HG03108 (cell line): ENCODE measurements around the gene GRWD1.

ENCODE experiments used
- ATAC-seq: cut with Tn5 transposase; IDR thresholded peaks from one replicate; pipeline ENCODE4 v1.9.1; 2021; ENCODE audit warnings: moderate library complexity; ENCODE audit not compliant: unreplicated experiment

GRWD1 gene

DNA sequence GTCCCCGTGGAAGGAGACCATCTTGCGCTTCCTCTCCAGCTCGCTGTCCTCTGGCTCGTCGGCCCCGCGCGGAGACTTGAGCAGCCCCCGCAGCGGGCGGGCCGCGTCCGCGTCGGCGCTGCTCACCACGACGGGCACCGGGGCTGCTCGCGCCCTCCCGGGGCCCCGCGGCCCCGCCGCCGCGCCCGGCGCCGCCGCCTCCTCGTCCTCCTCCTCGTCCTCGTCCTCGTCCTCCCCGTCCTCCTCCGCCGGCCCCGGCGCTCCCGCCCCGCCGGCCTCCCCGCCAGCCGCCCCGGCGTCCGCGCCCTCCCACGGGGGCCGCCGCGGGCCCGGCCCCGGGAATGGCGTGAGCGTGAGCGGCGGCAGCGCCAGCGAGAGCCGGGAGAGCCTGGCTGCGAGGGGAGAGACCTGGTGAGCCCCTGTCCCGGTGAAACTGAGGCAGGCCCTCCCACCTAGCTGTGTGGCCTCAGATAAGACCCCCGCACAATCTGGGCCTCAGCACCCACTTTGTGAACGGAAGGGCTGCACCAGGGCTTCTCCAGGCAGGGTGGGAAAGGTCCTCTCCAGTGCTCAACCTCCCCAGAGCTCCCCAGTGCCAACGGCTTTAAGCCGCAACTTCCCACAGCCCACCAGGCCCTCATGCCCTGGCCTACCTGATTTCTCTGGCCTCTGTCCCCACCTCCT lies 48.1 kb downstream of the GRWD1 start:
- ATAC-seq, result no peak

DNA sequence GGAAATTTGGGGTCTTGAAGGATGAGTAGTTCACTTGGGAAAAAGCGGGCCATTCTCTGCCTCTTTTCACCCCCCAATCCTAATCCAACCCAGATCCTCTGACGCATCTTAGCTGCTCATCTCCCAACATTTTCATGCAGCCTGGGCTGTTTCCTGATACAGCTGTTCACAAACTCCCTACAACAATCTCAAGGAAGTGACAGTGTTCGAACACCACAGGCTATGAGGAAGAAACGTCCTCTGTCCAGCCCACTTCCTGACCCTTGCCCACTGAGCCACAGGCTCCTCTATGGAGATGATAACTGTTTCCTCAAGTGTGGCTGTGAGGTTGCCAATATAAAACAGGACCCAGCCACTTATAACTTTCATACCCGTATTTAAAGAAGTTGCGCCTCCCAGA lies 49.6 kb downstream of the GRWD1 start:
- no peak for ATAC-seq

DNA sequence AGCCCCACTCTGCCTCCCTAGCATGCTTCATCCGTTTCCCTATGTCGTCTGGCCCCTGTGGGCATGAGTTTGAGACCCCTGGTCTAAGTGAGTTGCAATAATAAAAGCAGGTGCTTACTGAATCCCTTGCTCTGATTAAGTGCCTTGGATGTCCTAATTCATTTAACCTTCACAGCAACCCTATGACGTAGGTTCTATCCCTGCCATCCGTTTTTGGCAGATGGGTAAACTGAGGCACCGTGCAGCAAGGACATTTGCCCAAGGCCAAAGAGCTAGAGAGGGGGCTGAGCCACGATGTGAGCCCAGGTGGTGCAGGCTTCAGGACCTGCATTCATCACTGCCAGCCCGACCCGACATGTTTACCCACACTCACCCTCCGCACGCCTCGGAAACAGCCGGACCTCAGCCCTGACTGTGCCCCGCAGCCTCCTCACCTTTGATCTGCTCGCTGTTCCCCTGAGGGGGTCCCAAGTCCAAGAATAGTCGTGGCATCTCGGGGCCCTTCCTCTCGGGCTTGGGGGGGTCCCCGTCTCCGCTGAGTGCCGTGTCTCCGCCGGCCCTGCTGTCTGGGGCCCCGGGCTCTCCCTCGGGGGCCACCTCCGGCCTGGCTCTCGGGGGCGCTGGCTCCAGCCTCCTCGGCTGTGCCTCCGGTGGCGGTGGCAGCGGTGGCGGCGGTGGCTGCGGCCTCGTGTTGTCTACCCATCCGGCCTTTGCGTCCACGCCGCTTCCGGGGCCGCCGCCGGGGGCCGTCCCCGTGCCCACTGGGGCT lies 51.4 kb downstream of the GRWD1 start:
- no peak for ATAC-seq

DNA sequence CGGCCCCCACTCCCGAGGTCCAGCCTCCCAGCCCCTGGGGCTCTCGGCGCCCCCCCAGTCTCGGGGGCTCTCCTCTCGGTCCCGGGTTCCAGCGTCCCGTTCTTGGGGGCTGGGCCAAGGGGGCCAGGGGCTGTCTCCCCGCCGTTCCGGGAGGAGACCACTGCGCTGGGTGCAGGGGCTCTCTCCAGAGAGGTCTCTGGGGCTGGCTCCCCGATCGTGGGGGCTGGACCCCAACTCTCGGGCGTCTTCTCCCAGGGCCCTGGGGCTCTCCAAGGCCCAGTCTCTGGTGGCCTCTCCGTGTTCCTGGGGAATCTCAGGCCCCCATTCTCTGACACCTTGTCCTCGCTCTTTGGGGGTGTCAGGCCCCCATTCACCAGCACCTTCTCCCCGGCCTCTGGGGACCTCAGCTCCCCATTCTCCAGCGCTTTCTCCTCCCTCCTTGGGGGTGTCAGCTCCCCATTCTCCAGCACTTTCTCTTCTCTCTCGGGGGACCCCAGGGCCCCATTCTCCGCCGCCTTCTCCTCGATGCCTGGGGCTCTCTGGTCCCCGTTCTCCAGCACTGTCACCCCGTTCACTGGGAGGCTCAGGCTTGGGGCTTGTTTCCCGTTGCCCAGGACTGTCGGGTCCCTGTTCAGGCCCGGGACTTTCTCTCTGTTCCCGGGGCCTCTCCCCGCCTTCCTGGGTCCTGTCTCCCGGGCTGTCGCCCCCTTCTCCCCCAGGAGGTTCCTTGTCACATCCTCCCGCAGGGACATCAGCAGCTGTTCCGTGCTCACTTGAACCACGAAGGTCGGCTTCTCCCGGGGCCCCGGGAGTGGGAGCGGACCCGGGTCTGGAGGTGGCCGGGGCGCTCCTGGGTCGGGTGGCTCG lies 52.2 kb downstream of the GRWD1 start:
- ATAC-seq, result no peak

DNA sequence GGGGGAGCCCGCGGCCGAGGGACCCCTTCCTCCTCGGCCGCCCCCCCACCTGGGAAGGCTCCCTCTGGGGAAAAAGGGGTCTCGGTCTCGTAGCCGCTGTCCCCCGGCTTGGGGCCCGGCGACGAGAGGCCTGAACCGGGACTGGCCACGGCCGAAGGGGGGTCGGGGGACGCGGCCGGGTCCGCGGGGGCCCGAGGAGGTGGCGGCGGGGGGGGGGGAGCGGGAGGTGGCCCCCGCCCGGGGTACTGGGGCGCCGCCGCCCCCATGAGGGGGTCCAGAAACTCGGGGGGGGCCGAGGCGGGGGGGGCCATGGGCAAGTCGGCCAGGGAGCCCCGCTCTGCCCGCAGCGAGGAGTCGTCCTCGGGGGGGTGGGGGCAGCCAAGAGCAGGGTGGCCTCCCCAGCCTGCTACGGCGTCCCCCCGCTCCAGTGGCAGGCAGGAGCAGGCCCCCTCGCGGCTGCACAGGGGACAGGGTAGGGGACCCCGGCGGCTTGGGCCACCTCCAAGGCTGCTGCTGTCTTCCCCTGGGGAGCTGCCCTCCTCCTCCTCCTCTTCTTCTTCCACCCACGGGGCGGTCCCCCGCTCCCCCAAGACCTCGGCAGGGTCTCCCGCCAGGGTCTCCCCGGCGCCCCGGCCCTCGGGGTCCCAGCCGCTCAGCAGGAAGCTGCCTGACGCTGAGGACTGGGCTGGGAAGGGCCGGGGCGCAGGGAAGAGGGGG lies 53.0 kb downstream of the GRWD1 start:
- no peak for ATAC-seq

DNA sequence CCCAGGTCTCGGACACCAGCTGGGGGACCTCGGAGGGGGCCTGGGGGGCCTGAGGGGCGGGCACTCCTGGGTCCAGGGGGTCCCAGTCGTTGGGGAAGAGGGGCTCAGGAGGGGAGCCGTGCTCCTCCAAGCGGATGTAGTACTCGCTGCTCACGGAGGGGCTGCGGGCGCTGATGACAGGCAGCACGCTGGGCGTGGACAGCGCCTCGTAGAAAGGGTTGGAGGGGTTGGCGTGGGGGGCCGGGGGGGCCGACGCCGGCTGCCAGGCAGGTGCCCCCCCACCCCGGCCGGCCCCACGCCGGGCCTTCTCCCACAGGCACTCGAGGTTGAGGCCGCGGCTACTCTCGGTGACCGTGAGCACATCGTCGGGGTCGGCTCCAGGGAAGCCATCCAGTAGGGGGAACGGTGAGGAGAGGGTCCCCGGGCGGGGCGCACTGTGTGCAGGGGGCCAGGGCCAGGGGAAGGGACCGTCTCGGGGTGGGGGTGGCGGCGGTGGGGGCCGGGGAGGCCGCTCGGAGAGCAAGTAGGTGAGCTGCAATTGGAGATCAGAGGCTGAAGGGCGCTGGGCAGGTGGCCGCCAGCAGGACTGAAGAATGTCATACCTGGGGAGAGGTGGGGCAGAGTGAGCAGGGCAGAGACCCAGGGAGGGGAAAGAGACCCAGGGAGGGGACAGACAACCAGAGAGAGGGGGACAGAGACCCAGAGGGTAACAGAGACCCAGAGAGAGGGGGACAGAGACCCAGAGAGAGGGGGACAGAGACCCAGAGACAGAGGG lies 53.7 kb downstream of the GRWD1 start:
- ATAC-seq, result no peak

DNA sequence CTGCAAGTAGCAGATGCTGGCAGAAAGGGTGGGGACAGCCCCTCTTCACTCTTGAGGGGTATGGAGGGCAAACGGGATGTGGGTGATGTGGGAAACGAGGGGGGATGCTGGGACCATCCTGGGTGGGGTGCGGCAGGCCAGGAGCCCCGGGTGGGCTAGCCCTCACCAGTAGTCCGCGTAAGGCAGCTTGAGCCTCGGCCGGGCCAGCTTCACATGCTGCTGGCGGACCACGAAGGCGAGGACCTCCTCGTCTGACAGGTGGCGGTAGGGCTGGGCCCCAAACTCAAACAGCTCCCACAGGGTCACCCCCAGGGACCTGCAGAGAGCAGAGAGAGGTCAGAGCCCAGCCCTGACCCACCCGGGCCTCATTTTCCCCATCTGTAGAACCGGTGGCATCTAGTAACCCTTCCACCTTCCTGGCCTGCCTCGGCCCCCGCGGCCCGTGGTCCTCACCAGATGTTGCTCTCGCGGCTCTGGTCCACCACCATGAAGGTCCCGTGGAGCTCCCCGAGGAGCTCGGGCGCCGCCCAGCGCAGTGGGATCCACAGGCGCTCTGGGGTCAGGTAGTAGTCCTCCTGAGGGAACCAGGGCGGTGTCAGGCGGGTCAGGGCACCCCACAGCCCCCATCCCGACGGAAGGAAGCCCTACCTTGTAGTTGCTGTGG lies 55.2 kb downstream of the GRWD1 start:
- no peak for ATAC-seq

DNA sequence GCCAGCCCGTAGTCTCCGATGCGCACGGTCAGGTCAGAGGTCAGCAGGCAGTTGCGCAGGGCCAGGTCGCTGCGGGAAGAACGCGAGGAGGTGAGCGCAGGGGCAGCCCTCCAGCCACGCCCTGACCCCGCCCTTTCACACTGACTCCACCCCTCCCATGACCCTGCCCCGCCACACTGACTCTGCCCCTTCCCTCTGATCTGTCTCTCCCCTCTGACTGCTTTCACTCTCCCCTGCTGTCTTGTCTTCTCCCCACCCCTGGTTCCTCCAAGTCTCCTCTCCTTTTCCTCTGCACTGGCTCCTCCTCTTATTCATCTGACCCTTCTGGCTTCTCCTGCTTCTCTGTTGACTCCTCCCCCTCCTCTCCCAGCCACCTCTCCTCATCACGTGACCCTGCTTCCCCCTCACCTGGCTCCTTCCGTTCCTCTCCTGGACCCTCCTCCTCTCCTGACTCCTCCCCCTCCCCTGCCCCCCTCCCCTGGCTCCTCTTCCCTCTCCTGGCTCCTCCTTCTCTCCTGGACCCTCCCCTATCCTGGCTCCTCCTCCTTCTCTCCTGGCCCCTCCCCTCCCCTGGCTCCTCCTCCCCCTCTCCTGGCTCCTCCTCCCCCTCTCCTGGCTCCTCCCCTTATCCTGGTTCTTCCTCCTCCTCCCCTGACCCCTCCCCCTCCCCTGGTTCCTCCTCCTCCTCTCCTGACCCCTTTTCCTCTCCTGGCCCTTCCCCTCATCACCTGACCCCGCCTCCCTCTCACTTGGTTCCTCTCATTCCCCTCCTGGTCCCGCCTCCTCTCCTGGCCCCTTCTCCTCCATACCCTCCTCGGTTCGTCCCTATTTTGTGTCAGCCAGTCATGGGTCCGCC lies 55.9 kb downstream of the GRWD1 start:
- no peak for ATAC-seq

DNA sequence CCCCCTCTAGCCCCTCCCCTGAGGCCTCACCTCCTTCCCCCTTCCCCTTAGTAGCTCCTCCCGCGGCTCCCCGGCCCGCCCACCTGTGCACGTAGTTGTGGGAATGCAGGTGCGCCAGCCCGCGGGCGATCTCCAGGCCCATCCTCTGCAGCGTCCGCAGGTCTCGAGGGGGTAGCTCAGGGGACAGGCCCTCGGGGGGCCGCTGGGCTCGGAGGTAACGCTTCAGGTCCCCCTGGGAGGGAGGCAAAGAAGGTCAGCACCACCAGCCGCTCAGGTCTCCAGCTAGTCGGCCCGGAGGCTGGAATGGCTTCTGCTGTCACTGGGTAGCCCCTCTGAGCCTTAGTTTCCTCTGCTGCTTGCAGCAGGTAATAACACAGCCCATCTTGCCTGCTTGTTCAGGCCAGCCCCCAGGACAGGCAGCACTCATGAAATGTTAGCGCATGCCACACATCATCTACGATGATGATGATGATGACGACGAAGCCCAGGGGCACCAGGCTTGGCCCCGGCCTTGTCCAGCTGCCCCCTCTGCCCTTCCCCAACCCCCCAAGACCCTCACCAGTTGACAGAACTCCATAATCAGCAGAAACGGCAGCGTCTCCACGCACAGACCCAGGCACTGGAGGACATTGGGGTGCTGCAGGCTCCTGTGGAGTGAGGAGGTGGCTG lies 56.7 kb downstream of the GRWD1 start:
- ATAC-seq, result no peak

DNA sequence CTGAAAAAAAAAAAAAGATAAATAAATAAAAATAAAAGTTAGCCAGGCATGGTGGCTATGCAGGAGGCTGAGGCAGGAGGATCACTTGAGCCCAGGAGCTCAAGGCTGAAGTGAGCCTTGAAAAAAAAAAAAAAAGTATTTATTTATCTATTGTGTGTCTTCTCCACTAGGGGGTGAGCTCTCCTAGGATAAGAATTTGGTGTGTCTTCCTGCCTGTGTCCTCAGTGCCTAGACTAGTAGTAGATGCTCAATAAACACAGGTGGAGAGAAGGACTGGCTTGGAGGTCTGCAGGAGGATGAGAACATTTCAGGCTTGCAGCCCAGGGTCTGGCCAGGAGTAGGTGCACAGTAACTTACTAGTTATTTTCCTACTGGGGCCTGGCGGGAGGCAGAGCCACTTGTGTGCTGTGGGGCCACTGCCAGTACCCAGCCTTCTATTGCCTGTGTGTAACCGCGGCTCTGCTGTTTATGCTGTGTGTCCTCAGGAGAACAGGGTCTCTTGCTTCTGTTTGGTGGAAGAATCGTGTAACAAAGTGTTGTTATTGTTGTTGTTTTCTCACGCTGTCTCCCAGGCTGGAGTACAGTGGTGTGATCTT lies 60.5 kb downstream of the GRWD1 start:
- no peak for ATAC-seq
